Central memory CD4-positive, alpha-beta T cell (primary cell): Measurements from ENCODE around the gene TM6SF1.
"Not testable (repeated sequence)": the region's sequence is repeated elsewhere in the genome, so short reads cannot be mapped to it uniquely, and the experiment has no call there.

Experiments used
- DNase-seq: peaks from one replicate; pipeline ENCODE4 v3.0.0; 2022

The TM6SF1 gene

DNA sequence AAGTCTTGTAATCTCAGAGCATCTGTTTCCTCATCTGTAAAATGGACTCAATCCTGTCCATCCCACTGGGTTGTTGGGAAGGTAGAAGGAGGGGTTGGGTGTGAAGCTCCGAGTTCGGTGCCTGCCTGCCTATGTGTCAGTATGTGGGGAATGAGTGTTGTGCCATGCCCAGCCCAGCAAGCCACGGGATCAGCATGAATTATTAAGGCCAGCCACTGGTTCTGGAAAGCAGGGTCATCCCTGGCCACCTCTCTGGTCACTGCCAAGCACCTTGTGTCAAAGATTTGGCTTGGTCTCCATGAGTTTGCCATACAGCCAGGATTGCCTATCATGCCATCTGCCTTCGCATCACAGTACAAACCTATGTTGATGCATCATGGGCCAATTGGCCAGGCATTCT is 11.5 kb downstream of the TM6SF1 start:
- DNase-seq: no peak

DNA sequence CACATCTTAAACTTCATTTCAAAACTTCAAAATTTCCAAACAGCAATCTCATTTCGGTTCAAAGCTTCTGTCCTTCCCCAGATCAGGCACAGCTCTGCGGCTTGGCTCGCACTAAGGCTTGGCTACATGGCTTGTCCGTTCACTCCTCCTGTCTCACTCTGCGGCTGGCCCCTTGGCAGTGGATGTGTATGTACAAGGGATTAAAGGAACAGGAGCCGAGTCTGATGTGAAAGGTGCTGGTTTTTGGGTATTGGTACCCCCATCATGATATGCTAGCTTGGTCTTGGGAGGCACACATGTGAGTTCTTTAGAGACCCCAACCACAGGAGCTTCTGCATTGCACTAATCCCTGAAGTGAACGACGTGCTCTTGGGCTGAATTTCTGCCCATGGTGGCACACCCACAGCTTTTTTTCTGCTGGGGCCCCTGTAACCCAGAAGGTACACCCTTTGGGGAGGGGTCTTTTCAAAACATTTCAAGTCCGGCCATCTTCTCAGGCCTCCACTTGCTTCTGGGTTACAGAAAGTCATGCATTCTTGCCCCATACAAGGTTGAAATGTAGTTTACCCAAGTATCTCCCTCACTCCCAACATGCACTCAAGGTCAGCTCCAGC is 12.6 kb downstream of the TM6SF1 start:
- no peak for DNase-seq

DNA sequence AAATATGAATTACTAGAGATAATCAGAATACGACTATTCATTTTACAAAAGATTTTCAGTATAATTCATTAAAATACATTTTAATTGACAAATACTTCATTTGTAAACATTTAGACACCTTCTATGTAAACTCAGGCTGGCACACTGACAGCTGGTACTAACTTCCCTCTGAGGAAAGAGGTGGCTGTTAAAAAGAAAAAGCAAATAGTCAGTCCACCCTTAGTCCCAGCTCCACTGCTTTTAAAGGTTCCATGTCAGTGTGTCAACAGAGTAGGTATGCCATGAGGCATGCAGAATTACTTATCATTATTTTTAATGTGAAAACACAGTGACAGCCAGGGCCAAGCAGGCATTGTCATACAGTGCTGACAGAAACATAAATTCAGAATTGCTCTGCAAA is 16.1 kb downstream of the TM6SF1 start:
- no peak for DNase-seq

DNA sequence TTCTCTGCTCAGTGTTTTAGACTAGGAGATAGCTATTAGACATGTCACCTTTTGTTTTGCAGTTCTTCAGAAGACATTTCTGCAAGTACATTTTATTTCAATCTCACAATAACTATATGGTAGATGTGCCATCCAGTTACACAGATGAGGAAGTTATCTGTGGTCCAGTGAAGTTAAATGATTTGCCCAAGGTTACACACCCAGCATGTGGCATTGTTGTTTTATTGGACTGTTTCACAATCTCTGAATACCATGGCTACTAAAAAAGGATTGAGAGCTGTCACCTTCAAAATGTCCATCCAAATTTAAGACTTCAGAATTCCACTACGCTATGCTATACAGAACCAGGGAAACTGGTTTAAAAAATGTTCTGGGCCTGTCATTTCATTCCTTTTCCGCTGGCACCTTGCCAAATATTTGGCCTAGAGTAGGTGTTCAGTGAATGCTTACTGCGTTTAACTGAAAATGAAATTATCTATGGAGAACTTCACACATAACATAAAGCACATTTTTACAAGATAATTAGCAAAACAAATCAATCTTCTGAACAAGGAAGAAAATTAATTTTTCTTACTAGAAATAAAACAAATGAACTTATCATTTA is 20.2 kb downstream of the TM6SF1 start:
- no peak for DNase-seq

DNA sequence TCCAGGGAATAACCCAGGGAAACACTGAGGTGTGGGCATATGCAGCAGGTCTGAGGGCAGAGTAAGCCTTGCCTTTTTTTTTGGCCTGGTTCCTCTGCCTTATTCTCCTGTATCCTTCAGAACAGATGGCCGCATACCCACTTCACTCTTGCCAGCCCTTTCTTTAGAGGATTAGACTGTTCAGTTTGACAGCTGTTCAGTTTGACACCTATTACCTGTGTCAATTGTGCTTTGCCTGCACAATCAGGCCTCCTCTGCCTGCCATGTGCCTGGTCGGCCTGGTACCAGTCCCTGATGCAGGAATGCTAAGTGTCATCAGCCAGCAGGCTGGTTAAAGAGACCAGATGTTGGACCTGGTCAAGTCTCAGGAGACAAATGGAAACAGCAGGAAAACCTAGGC is 22.3 kb downstream of the TM6SF1 start:
- no peak for DNase-seq

DNA sequence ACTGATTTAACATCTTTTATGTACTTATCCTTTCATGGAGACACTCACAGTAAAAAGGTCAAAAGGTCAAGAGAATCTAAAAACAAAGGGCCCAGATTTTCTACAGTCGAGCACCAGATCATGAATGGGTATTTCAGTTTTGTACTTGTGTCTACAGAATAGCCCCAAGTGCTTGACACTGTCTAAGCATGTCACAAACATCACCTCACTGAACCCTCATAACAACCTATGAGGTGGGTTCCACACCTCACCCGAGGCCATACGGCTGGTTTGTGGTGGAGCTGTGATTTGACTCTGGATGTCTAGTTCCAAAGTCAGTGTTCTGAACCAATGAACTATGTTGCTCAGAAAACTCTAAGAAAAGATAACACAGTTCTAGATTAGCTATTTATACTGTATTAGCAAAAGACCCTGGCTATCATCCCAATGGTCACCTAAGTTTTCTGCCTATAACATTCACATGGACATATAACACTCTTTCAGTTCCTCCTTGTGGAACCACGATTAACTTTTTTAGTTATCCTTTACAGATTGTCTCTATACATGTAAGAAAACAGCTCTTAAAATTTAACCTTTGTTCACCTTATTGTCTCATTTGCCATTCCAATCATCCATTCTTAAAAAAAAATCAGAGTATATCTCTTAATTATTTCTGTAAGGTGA is 25.5 kb downstream of the TM6SF1 start:
- DNase-seq: no peak

DNA sequence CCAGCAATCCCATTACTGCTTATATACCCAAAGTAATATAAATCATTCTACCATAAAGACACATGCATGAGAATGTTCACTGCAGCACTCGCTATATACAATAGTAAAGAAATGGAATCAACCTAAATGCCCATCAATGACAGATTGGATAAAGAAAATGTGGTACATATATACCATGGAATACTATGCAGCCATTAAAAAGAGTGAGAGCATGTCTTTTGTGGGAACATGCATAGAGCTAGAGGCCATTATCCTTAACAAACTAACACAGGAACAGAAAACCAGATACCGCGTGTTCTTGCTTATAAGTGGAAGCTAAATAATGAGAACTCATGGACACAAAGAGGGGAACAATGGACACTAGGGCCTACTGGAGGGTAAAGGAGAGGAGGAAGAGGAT is 34.7 kb downstream of the TM6SF1 start:
- not testable (repeated sequence) for DNase-seq

DNA sequence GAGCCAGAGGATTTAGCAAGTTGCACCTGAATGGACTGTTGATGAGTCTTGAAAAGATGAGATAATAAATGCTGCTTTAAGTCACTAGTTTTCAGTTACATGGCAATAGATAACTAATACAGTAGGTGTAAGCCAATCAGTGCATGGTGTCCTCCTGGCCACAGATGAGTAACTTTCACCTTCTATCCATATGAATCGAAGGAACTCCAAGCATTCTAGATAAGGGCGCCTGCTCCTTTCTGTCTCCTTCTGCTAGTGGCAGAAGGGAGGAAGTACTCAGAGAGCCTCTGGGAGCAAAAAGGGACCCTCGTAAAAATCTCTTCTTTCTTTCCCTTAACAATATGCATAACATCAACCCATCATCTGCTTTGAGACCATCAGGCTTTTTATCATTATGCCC is 37.3 kb downstream of the TM6SF1 start:
- DNase-seq: no peak

DNA sequence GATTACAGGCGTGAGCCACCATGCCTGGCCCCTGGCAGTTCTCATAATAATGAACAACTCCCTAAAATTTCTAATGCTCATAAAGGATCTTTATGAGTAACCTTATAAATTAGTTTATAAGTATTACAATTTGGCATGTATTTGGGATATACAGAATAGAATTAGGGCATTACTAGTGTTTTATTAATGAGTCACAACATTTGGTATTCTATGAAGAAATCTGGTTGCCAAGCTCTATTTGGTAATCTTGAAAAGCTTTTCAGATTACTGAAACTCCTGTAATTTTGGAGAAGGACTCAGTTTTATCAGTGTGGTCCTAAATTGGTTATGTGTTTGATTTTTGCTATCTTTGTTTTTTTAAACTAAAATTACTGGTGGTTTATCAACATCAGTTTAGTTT is 45.8 kb downstream of the TM6SF1 start:
- DNase-seq: no peak

DNA sequence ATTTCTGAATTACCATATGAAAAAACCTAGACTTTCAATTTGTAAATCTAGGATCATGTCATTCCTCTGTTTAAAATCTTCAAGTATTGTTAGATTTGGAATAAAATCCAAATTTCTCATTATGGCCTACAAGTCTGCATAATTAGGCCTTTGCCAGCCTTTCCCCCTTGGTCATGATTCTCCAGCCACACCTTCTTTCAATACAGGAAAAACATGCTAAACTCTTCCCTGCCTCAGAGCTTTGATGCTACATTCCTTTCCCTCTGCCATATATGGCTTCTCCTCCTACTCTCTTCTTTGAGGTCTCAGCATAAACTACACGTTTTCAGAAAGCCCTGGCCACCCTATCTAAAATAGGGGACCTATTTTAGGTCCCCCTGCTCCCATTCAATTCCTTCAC is 48.5 kb downstream of the TM6SF1 start:
- DNase-seq: no peak

DNA sequence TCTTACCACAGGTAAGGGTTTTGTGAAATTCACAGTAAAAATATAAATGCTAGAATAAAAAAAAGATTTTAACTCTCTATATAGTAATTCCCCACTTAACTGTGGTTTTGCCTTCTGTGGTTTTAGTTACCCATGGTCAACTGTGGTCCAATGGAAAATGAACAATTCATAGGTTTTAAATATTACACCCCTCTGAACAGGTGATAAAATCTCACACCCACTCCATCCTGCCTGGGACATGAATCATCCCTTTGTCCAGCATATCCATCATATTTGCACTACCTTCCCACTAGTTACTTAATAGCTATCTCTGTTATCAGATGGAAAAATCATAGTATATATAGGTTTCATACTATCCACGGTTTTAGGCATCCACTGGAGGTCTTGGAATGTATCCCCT is 50.9 kb downstream of the TM6SF1 start:
- DNase-seq: no peak

DNA sequence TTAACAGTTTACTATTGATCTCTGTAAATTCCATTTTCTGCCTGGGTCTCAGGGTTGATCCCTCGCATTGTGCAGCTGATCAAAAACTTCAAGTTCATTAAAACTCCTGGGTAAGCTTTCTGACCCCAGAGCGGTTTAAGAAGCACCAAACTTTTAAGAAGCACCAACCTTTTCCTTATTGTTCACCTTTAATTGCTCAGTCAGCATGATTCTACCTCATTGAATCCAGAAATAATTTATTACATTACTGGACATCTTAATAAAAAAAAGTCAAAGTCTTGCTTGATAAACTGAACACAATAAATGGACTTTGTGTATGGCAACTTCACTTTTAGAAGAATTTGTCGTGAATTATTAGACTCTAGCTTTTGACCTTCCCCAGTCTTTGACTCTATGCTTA is 53.3 kb downstream of the TM6SF1 start:
- DNase-seq: no peak

DNA sequence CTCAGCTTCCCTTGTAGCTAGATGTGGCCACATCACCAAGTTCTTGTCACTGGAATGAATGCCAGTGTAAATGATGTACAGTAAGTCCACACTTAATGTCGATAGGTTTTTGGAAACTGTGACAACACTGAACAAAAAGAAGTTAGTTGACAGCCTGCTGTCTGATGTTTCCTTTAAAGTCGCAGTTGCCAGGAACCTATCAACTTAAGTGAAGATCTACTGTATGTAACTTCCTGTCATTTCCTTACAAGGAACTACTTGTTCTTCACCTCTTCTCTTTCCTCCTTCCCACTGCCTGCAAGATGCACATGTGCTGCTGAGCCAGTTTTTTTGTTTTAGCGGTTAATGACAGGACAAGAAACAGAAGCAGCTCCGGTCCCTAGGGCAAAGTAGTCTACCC is 55.6 kb downstream of the TM6SF1 start:
- DNase-seq: no peak

DNA sequence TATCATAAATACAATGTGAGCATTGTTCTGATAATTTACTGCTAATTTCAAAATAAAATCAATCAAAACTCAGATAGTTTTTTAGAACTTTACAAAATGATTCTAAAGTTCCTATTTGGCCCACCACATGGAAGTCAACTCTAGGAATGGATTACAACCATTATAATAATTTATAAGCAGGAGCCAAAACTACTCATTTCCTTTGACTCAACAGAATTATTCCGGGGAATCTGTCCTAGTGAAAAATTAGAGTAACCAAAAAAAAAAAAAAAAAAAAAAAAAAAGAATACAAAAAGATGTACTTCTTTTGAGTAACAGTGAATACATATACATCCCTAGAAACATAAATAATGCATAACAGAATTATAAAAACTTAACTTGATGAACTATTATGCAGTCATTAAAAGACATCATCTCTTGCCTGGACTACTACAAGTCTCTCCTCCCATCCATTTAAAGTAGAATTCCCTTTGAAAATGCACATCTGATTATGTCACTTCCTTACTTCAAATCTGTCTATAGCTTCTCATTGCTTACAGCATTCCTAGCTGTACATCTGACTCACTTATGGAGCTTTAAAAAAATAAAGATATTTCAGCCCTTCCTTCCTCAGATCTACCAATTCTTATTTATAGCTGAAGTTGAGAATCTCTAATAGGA is 56.8 kb downstream of the TM6SF1 start:
- no peak for DNase-seq

DNA sequence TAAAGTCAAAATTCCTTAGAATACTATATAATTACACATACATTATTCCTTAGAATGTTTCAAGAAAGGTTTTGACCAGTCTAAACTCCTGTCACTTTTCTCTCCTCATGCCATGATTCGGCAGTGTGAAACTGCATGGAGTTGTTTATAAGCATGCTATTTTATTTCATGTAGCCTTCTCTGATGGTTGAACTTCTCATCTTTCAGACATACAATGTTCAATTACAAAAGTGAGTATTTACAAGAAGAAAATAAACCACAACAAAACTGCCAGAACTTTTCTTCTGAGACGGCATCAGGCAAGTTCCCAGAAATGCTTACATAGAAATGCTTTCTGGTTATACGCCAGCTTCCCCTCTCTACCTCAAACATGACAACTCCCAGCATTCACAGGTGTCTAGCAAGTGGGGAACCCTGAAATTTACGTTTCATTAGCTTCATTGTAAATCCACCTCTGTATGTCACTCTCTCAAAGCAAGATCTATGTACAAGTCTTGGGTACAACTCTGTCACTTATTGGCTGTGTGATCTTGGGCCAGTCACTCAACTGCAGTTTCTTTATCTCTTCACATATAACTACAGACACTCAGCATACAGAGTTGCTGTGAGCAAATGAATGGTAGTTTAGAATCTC is 57.4 kb downstream of the TM6SF1 start:
- peak; percentile 26 for DNase-seq

DNA sequence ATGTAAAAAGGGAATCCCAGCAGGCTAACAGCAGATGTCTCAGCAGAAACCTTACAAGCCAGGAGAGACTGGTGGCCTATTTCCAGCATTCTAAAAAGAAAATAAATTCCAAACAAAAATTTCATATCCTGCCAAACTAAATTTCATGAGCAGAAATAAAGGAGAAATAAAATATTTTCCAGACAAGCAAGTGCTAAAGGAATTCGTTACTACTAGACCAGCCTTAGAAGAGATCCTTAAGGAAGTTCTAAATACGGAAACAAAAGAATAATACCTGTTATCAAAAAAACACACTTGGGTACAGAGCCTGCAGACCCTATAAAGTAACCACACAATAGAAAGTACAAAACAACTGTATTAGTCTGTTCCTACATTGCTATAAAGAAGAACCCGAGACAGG is 58.8 kb downstream of the TM6SF1 start:
- no peak for DNase-seq

DNA sequence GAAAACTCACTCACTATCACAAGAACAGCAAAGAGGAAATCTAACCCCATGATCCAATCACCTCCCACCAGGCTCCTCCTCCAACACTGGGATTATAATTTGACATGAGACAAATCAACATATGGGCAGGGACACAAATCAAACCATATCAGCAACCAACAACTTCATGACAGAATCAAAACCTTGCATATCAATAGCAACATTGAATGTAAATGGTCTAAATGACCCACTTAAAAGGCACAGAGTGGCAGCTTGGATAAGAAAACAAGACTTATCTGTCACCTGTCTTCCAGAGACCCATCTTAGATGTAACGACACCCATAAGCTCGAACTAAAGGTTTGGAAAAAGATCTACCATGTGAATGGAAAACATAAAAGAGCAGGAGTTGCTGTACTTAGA is 59.4 kb downstream of the TM6SF1 start:
- no peak for DNase-seq

DNA sequence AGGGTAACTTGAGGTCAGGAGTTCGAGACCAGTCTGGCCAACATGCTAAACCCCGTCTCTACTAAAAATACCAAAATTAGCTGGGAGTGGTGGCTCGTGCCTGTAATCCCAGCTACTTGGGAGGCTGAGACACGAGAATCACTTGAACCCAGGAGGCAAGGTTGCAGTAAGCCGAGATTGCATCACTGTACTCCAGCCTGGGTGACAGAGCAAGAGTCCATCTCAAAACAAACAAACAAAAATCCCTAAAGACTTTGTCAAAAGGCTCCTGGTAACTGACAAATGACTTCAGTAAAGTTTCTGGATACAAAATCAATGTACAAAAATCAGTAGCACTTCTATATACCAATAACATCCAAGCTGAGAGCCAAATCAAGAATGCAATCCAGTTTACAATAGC is 62.1 kb downstream of the TM6SF1 start:
- DNase-seq: not testable (repeated sequence)

DNA sequence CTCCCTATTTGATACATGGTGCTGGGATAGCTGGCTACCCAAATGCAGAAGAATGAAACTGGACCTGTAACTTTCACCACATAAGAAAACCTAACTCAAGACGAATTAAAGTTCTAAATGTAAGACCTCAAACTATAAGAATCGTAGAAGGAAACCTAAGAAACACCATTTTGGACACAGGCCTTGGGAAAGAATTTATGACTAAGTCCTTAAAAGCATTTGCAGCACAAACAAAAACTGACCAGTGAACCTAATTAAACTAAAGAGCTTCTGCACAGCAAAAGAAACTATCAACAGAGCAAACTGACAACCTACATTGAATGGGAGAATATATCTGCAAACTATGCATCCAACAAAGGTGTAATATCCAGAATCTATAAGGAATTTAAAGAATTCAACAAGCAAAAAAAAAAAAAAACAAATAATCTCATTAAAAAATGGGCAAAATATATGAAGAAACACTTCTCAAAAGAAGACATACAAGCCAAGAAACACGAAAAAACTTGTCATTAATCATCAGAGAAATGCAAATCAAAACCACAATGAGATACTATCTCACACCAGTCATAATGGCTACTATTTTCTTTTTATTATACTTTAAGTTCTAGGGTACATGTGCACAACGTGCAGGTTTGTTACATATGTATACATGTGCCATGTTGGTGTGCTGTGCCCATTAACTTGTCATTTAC is 63.2 kb downstream of the TM6SF1 start:
- no peak for DNase-seq

DNA sequence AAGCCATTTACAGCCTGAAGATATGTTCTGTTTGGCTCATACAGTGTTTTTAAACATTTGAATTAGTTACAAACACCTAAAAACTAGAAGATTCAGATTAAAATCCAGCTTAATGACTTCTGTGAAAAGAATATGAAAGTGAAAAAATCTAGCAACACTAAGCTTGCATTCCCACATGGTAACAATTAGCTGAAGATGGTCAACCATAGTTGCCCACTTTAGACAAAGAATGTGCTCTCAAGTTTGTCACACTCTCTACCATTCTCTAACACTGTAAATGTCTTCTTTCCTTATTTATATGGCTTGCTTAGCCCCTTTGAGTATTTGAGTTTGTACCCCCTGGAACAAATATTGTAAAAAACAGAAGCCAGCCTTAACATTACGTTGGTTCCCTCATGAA is 67.4 kb downstream of the TM6SF1 start:
- DNase-seq: no peak

DNA sequence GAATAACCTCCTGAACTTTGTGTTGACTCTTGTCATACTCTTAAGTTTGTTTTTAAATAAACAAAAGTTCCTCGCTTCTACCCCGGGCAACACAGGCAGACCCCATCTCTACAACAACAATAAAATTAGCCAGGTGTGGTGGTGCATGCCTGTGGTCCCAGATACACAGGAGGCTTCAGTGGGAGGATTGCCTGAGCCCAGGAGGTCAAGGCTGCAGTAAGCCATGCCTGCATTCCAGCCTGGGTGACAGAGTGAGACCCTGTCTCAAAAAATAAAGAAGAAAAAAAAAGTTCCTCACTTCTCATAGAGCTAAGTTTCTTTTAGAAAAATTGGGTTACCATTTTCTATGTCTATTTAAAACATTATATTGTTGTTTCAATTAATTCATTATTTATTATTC is 70.9 kb downstream of the TM6SF1 start:
- DNase-seq: no peak

DNA sequence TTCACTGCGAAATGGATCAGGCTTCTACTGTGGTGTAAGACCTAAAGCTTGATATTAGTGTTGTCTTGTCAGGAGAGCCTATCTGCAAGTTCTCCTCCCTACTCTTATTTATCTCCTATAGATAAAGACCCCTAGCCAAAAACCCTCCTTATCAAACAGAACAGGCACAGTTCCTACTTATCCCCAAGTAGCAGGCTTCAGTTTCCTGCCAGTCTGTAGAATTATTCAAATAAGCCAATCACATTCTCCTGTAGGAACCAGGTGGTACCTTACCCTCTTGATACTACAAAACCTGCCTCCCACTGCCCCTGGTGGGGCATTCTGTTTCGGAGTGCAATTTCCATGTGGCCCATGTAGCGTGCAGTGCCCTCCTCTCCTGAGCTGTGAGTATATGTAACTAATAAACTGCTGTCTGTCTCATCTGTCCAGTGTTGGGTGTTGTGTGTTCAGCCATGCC is 71.5 kb downstream of the TM6SF1 start:
- no peak for DNase-seq

DNA sequence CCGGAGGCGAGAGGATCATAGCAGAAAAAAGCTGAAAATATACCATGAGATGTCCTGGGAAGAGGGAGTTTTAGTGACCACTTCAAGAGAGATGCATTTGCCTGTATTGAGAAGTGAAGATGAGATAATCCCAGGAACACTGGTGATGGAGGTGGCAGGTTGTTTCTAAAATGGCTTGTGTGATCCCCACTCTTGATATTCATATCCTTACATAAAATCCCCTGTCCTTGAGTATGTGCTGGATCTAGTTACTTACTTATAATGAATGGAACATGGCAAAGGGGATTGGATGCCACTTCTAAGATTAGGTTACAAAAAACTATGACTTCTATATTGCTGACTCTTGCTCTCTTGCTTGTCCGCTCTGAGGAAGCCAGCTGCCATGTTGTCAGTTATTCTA is 78.1 kb downstream of the TM6SF1 start:
- no peak for DNase-seq
